NCI-H2029 (cell line): ENCODE data around the gene TOMM40L.
A peak's percentile ranks its signal among the peaks of the same experiment; 100 is the strongest.
"Not testable (repeated sequence)": the region's sequence is repeated elsewhere in the genome, so short reads cannot be mapped to it uniquely, and the experiment has no call there.

Source experiments
- DNase-seq: peaks from one replicate; lab custom pipeline; 2025; lab: John Stamatoyannopoulos, UW

Gene TOMM40L

DNA sequence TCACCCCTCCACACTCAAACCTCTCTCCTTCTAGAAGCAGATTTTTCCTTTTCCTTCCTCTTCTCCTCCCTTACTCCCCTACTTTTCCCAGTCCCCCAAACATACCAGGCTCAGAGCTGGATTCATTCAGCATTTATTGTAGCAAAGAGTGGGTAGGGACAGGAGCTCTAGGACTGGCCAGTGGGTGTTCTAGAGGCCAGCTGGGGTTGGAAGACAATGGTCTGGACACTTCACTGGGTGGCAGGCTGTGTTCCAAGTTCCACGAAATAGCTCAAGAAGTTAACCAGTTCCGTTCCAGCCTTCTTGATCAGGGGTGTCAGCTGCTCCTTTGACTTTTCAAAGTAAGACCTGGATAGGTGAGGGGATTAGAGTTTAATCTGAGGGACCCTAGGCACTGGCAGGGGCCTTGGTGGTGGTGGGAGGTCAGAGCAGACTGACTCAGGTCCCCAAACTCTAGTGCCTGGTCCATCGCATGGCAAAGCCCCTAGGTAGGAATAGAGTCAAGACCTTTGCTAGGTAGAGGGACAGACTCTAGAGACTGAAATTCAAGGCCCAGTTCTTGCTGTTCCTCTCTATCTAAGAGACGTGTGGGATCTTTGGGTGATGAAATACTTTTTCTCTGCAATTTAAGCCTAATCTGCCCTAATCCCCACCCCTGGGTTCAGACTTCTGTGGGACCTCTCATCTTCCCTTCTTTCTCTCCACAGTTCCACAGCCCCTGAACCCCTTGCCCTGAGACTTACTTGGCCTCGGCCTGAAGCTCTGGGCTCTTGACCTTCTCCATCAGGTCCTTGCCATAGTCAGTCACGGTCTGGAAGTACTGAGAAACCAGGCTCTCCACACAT lies 3.5 kb upstream of the TOMM40L start:
- no peak for DNase-seq

DNA sequence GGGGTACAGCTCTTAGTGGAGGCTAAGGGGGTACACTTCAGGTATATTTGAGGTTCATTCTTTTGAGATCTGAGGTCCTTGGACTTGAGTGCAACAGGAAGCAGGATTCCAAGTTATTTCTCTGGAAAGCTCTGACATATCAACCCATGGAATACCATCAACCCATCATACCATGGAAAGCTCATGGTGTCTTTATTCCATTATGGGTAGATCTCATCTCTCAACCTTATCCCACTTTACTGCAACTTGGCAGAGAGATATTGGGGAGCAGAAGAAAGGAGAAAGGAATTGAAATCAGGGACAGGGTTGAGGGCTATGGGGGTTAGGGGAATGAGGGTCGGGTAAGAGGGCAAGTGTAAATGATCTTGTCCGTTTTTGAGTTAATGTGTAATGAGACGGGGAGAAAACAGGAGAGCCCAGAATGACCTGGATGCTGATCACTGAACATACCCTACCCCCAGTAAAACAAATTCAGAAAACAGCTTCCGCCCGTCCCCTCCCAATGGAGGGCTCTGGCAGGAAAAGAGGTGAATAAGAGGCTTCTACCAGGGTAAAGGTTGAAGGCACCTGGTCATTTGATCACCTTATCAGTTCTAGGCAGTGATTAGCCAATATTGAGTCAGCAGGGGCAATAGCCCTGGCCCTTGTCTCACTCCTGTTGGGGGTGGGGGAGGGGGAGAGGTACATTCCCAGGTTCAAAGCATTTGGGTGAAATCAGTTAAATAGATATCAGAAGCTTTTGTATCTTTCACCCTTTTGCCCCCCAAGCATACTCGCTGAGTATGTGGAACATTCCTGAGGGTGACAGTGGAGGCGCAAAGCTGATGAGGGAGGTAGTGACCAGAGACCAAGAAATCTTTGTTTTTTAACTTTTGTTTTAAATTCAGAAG lies 1.8 kb upstream of the TOMM40L start:
- no peak for DNase-seq

DNA sequence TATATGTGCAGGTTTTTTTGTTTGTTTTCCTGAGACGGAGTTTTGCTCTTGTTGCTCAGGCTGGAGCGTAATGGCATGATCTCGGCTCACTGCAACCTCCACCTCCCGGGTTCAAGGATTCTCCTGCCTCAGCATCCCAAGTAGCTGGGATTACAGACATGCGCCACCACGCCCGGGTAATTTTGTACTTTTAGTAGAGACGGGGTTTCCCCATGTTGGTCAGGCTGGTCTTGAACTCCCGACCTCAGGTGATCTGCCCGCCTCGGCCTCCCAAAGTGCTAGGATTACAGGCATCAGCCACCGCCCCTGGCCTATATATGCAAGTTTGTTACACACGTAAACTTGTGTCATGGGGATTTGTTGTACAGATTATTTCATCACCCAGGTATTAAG lies 1.2 kb upstream of the TOMM40L start:
- DNase-seq, result not testable (repeated sequence)

DNA sequence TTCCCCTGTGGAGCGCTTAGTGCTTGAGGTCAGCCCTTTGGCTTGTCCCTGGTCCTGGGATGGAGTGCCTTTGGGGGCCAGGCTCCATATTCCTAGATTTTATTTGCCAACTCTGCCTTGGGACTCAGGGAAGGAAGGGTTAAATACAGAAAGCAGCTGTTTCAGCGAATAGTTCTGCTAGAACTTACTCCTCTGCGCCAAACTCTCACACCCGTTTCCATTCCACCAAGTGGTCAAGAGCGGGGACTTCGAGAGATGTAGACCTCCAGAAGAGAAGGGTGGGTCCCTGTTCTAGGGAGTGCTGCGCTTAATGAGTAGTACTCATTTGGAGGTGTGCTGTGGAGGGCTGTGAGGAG lies 704 bp upstream of the TOMM40L start:
- no peak for DNase-seq

DNA sequence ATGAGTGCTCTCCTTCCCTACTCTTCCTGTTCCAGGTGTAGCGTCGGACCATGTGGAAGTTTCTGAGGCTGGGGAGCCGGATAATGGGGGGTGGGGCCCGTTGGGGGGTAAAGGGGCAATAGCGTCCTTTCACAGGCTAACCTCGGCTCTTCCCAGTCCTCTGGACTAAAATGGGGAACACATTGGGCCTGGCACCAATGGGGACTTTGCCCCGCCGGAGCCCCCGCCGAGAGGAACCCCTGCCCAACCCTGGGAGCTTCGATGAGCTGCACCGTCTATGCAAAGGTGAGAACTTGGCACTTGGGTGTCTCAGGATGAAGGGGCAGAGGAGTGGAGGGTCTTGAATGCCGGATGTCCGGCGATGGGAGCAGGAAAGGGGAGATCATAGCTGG lies 456 bp downstream of the TOMM40L start:
- no peak for DNase-seq

DNA sequence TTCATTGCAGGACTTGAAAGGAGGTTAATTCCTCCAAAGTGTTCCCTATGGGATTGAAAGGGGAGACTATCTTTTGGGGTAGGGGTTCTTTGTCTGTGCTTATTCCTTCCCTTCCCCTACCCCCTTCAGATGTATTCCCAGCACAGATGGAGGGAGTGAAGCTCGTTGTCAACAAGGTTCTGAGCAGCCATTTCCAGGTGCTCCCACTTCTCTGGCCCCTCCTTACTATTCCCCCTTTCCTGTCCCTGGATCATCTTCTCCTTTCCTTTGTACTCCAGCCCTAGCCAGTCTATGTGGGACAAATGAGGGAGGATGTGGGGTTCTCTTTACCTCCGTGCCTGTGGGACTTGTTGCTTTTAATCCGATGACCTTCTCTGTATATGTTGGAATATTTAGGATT lies 899 bp downstream of the TOMM40L start:
- no peak for DNase-seq

DNA sequence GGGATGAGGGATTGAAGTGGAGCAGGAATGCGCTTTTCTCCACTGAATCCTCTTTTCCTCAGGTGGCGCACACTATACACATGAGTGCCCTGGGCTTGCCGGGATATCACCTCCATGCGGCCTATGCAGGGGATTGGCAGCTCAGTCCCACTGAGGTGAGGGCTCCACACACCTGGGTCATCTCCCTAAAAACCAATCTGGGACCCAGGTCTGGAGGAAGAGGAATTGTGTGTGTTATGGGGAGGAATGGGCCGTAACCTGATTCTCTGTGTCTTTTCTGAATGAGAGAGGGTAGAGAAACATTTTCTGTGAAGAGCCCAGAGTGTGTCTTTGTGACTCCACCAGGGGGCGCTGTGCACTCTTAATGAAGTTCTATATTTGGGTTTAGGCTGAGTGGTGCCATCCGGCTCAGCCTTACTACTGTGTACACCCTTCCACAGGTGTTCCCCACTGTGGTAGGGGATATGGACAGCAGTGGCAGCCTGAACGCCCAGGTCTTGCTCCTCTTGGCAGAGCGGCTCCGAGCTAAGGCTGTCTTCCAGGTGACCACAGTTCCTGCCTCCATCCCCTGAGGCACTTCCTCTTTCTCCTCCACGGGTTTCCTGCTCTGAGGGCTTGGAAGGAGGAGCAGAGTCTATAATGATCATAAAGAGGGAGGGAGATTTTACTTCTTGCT lies 1.5 kb downstream of the TOMM40L start:
- DNase-seq, result peak; percentile 49

DNA sequence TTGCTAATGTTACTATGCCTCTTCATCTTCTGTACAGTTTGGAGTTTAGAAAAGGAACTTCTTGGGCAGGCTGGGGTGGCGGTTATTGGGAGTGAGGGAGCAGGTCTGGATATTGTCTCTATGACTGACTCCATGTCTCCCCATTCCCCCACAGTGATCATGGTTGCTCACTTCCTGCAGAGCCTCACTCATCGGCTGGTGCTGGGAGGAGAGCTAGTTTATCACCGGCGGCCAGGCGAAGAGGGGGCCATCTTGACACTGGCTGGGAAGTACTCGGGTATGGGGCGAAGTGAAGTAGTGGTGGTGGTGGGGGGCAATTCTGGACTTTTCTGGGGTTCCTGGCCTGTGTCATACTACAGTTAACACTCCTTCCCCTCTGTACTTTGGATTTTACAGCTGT lies 2.2 kb downstream of the TOMM40L start:
- DNase-seq, result no peak

DNA sequence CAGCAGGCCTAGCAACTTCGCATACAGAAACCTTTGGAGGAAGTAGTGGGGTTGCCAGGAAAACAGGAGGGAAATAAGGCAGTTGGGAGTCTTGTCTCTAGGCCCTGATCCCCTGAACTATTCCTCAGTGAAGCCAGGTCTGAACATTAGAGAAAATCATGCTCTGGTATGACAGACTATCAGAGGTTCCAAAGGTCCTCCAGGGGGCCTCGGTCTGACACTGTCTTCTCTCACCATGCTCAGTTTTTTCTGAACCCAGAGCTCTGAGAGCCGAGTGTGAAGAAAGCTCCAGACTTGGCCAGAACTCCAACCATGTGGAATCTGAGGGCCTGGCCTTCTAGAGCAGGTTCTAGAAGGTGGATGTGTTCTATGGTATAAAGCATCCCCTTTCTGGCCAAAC lies 4.0 kb downstream of the TOMM40L start:
- no peak for DNase-seq

DNA sequence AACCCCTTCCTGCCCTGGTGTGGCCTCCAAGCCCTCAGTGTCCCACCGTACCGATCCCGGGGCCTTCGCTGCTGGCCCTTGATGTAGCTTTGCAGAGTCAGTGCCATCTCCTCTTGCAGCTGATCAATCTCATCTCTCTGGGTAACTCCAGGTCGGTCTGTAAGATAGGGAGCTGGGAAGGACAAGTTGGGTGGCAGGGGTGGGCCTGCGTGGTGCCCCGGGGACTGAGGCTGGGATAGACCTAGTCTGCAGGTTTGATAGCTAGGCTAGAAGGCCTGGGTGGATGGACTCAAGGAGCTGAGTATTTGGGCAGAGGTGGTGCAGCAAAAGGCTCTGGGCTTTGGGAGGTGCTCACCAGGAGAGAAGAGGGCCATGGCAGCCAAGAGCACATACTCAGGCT lies 4.9 kb downstream of the TOMM40L start:
- no peak for DNase-seq

DNA sequence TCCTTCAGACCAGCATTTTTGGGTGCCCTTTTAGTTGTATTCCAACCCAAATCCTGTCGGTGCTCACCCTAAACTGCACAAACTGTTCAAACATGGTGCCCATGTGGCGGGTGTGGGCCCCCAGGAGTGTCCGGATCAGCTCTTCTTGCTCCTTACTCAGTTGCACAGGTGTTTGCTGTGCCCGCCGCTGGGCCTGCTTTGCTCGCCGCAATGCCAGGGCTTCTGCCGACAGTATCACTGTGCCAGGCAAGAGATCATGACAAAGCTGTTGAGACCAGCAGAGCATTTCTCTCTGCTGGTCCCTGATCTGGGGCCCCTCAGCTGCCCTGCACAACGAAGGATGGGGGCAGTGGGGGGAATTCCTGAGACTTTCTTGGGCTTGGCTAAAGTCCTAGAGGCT lies 7.2 kb downstream of the TOMM40L start:
- no peak for DNase-seq

DNA sequence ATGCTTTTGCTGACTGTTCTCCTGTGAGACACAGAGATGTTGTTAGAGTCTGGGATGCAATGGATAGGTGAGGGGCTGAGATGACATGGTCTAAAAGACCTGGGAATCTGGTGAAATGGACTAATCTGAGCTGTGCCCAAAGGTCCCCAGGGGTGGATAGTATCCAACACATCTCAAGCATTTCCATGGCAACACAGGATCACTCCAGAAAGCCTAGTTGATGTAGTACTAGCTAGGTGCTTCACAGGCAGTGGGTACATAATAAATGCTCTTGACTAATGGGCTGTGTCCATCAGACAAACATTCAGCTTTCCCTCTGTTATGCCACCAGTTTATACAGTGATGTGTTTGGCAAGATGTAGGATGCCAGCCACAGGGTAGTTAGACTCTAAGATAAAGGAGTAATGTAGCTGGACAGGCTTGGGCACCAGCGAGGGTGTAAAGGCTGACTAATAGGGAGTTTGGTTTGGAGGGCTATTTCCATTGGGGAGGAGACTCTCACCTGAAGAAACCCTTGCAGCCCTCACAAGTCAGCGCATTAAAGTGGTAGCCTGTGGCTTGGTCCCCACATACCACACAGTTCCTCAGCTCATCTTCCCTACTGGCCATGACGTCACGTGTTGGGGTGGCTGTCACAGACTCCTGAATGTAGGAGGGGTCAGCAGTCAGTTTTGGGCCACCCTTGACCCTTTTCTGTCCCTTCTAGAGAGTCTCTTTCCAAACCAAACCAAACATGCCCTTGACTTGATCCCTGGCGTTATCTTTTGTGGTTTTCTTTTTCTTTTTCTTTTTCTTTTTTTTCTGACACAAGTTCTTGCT lies 10.3 kb downstream of the TOMM40L start:
- DNase-seq, result no peak

DNA sequence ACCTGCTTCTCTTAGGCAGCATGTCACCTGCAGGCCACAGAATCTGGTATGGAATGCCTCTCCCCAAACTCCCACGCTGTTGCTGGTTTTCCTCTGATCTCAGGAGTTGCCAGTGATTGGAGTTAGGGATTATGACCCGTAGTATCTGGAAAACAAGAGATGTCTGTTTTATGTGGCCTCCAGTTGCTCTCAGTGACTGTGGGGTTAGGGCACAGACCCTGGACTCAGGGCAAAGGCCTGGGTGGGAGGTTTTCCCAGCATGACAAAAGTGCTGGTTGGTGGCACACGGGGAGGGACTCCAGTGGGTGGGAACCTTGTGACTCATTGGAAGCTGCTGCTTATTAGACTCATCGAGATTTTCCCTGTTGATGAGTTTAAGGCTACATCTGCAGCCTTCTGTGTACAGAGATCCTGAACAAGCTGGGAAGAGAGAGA lies 12.2 kb downstream of the TOMM40L start, which contains the start of gene NR1I3:
NR1I3 (minus strand) TSS at position 165 of the 435 bp plus-strand sequence. CDS start 1,638 bp downstream, outside the sequence.
- no peak for DNase-seq

DNA sequence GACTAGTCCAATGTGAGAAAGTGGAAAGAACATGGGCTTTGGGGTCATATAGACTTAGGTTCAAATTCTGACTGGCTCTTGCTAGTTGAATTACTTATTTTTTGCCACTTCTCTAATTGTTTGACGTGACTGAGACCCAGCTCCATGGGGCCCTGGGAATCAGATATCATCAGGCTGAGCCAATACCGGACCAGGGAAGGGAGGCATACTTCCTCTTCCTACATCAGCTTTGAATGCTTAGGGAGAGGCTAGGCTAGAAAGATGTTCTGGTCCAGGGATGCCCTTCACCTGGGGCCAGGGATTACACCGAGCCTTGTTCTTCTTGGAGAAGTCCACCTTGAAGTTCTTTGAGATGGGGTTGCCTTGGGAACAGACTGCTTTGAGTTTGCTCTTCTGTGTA lies 15.8 kb downstream of the TOMM40L start:
- no peak for DNase-seq

DNA sequence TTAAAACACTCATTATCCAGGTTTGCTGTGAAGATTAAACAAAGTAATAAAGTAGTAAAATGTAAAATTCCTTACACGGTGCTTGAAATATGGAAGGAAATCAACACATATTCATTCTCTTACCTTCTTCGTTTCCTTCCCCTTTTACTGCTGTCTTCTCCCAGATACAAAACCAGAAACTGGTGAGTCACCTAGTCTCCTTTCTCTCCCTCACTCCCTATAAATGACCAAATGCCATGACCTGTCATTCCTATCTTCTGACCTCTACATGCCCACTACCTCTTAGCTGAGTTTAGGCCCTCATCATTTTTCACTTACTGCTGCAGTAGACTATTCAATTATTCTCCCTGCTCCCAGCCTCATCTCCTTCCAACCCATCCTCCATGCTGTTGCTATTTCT lies 16.5 kb downstream of the TOMM40L start:
- DNase-seq, result no peak

DNA sequence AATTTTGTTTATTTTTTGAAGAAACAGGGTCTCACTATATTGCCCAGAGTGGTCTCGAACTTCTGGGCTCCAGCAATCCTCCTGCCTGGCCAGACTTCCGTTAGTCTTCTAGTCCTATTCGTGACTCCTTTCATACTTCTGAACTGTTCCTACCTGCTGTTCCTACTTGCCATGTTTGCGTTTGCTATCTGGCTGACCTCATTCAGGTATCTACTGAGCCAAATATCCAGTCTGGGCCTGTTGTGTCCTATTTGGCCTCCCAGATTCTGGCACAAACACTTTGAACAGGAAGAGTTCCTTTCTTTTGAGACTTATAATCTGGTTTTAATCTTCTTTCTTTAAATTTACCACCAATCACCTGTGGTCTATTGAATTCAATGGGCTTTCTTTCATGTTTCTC lies 19.0 kb downstream of the TOMM40L start:
- DNase-seq, result no peak

DNA sequence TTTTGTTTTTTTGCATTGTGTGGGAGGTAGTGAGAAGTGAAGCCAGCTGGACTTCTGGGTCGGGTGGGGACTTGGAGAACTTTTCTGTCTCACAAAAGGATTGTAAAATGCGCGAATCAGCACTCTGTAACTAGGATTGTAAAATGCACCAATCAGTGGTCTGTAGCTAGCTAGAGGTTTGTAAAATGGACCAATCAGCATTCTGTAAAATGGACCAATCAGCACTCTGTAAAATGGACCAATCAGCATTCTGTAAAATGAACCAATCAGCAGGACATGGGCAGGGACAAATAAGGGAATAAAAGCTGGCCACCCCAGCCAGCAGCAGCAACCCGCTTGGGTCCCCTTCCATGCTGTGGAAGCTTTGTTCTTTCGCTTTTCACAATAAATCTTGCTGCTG lies 24.2 kb downstream of the TOMM40L start:
- not testable (repeated sequence) for DNase-seq

DNA sequence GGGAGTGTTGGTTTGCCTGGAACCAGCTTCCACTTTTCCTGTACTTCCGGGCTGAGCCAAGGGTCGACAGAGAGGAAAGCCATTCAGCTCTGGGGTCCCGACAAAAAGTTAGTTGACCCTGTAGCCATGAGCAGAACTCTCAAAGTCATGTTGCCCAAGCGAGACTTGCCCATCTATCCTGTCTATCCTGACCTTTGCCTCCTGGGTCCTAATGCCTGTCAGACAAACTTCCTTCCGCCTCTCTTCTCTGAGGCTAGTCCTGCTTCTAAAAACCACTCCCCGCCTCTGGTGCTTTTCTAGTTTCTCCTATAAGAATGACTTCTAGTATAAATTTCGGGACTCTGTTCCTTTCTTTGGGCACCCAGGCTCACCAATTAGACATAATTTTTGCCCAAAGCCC lies 25.0 kb downstream of the TOMM40L start:
- DNase-seq, result no peak

DNA sequence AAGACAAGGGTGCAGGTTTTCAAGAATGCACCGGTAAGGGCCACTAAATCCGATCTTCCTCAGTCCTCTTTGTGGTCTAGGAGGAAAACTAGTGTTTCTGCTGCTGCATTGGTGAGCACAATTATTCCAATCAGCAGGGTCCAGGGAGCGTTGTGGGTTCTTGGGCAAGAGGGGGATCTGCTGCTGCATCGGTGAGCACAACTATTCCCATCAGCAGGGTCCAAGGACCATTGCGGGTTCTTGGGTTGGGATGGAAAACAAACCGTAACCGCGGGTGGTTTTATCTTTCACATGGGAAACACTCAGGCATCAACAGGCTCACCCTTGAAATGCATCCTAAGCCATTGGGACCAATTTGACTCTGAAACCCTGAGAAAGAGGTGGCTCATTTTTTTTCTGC lies 25.7 kb downstream of the TOMM40L start:
- DNase-seq, result no peak

DNA sequence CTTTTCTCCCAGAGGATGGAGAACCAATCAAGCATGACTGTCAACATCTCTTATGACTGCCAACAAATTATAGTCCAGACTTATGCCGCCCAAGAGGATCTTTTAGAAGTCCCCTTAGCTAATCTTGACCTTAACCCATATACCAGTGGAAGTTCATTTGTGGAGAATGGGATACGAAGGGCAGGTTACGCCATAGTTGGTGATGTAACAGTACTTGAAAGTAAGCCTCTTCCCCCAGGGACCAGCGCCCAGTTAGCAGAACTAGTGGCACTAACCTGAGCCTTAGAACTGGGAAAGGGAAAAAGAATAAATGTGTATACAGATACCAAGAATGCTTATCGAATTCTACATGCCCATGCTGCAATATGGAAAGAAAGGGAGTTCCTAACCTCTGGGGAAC lies 29.4 kb downstream of the TOMM40L start:
- DNase-seq, result not testable (repeated sequence)

DNA sequence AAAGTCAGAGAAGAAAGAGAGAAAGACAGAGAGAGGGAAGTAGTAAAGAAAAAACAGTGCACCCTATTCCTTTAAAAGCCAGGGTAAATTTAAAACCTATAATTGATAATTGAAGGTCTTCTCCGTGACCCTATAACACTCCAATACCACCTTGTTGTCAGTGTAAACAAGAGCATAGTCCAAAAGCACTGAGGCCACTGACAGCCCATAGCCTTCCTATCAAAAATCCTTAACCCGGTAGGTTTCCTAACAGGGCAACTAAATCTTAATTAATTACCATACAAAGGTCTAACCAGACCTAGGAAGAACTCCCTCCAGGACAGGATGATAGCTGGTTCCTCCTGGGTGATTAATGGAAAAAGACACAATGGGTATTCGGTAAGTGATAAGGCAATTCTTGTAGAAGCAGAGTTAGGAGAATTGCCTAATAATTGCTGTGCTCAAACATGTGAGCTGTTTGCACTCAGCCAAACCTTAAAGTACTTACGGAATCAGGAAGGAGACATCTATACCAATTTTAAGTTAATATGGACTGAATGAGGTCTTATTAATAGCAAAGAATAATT lies 30.2 kb downstream of the TOMM40L start:
- not testable (repeated sequence) for DNase-seq
